NCI-H2107 (cell line): ENCODE data around the gene EMB.
"Not testable (repeated sequence)": the region's sequence is repeated elsewhere in the genome, so short reads cannot be mapped to it uniquely, and the experiment has no call there.

Experiments
- DNase-seq: peaks from one replicate; lab custom pipeline; 2025; lab: John Stamatoyannopoulos, UW

EMB gene

GRCh38 chr5:50440651-50441492 is at the start of gene EMB:
Gene EMB (minus strand): TSS chr5:50441288. CDS start chr5:50441151, 137 bp downstream.
- DNase-seq: peak; percentile 10

GRCh38 chr5:50489491-50489890 is 48.4 kb upstream of the EMB start:
- not testable (repeated sequence) for DNase-seq

GRCh38 chr5:50478790-50479189 is 37.7 kb upstream of the EMB start:
- not testable (repeated sequence) for DNase-seq

GRCh38 chr5:50476549-50476948 is 35.5 kb upstream of the EMB start:
- DNase-seq: no peak

- not testable (repeated sequence) for DNase-seq
Observed at GRCh38 chr5:50465015-50465414, 23.9 kb upstream of the EMB start.

- DNase-seq: no peak
Observed at GRCh38 chr5:50463726-50464125, 22.6 kb upstream of the EMB start.

- DNase-seq: no peak
Observed at GRCh38 chr5:50463047-50463446, 22.0 kb upstream of the EMB start.

- DNase-seq: not testable (repeated sequence)
Observed at GRCh38 chr5:50462579-50462978, 21.5 kb upstream of the EMB start.

- DNase-seq: not testable (repeated sequence)
Observed at GRCh38 chr5:50458372-50458771, 17.3 kb upstream of the EMB start.

GRCh38 chr5:50449241-50449640 is 8.2 kb upstream of the EMB start:
- not testable (repeated sequence) for DNase-seq

- DNase-seq: no peak
Observed at GRCh38 chr5:50447941-50448340, 6.9 kb upstream of the EMB start.

- DNase-seq: no peak
Observed at GRCh38 chr5:50447228-50447627, 6.1 kb upstream of the EMB start.

- DNase-seq: no peak
Observed at GRCh38 chr5:50445296-50445949, 4.3 kb upstream of the EMB start.

GRCh38 chr5:50442559-50443539 is 1.8 kb upstream of the EMB start:
- not testable (repeated sequence) for DNase-seq

GRCh38 chr5:50441493-50441955 is 436 bp upstream of the EMB start:
- no peak for DNase-seq

- no peak for DNase-seq
Observed at GRCh38 chr5:50439221-50439620, 1.9 kb downstream of the EMB start.

GRCh38 chr5:50438060-50438459 is 3.0 kb downstream of the EMB start:
- not testable (repeated sequence) for DNase-seq

- DNase-seq: no peak
Observed at GRCh38 chr5:50435168-50435567, 5.9 kb downstream of the EMB start.

- not testable (repeated sequence) for DNase-seq
Observed at GRCh38 chr5:50431133-50431904, 9.8 kb downstream of the EMB start.

GRCh38 chr5:50423100-50423799 is 17.8 kb downstream of the EMB start:
- not testable (repeated sequence) for DNase-seq
